HG02588 (cell line): ENCODE data around the gene PDCD2L.
A peak's percentile ranks its signal among the peaks of the same experiment; 100 is the strongest.
"Not testable (repeated sequence)": the region's sequence is repeated elsewhere in the genome, so short reads cannot be mapped to it uniquely, and the experiment has no call there.

ENCODE experiments used
- ATAC-seq: cut with Tn5 transposase; IDR thresholded peaks from one replicate; pipeline ENCODE4 v1.9.1; 2021; ENCODE audit warnings: mild to moderate bottlenecking, moderate library complexity; ENCODE audit not compliant: unreplicated experiment

The PDCD2L gene, protein sequence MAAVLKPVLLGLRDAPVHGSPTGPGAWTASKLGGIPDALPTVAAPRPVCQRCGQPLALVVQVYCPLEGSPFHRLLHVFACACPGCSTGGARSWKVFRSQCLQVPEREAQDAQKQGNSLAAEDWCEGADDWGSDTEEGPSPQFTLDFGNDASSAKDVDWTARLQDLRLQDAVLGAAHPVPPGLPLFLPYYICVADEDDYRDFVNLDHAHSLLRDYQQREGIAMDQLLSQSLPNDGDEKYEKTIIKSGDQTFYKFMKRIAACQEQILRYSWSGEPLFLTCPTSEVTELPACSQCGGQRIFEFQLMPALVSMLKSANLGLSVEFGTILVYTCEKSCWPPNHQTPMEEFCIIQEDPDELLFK

DNA sequence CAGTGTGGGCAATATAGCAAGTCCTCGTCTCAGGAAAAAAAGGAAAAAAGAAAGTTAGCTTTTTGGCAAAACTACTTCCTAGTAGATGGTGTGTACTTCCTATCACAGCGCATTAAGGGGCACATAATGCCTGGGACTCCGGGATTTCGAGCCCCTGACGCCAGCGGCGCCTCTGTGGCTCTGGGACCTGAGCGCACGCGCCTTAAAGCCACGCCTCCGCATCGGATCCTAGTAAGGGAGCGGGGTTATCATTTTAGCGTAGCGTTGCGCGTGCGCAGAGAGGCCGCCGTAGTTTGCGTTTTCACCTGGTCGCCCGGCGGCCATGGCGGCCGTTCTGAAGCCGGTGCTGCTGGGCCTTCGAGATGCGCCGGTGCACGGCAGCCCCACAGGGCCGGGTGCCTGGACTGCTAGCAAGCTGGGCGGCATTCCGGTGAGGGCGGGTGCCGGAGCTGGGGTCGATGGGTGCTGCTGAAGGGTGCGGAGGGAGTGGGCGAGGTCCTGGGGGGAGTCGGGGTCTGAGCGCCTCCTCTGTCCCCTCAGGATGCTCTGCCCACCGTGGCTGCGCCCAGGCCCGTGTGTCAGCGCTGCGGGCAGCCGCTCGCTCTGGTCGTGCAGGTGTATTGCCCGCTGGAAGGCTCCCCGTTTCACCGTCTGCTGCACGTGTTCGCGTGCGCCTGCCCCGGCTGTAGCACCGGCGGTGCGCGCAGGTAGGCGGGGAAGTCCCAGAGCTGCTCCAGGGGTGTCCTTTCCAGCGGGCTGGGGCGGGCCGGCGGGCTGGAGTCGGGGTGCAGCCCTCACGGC lies at the start of gene PDCD2L:
TSS of gene PDCD2L (plus strand) at position 291 of the 801 bp plus-strand sequence. CDS start at position 323, 32 bp downstream.
- ATAC-seq, result peak; percentile 77

DNA sequence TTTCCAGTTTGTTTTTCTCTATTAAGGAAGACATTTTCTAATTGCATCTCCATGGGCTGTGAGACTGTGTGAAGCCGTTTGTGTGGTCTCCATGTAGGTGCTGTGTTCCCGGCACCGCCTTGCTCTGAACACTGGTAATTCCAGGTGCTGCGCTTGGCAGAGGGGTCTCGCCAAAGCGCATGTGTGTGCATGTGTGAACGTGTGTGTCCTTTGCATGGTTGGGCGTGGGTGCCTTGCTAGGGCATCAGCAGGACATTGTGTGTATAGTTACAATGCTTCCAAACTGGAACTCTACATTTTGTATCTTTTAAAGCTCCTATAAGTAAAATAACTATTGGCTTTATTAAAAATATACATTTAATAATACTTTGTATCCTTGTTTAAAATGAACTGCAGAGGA lies 49.0 kb upstream of the PDCD2L start:
- no peak for ATAC-seq

DNA sequence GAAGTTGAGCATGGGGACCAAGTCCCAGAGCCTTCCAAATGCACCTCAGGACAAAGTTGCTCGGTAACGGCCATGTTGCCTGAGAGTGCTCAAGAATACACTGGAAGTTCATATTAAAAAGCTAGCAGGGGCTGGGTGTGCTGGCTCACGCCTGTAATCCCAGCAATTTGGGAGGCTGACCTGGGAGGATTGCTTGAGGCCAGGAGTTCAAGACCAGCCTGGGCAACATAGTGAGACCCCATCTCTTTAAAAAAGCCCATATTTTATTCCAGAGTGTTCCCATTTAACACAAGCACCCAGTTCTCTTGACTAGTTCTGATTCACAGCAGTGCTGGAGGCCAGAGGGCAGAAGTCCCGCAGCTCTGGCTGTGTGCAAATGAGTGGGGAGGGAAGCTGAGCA lies 47.3 kb upstream of the PDCD2L start:
- ATAC-seq, result no peak

DNA sequence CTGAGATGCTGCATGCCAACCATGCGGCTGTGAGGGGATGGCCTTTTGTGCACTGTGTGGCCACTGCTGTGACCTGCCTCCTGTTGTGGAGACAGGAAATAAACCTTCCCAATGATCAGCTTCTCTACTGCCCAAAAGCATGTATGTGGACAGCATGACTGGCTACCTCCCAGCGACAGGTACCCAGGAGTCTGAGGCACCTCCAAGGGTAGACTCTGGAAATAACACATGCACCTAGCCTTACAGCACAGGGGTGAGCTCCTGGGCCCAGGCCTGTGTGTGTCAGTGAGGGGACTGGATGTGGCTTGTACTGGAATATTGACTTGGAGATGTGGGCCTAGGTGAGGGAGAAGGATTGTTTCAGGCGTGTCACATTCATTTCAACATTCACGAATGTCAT lies 46.8 kb upstream of the PDCD2L start:
- ATAC-seq, result no peak

DNA sequence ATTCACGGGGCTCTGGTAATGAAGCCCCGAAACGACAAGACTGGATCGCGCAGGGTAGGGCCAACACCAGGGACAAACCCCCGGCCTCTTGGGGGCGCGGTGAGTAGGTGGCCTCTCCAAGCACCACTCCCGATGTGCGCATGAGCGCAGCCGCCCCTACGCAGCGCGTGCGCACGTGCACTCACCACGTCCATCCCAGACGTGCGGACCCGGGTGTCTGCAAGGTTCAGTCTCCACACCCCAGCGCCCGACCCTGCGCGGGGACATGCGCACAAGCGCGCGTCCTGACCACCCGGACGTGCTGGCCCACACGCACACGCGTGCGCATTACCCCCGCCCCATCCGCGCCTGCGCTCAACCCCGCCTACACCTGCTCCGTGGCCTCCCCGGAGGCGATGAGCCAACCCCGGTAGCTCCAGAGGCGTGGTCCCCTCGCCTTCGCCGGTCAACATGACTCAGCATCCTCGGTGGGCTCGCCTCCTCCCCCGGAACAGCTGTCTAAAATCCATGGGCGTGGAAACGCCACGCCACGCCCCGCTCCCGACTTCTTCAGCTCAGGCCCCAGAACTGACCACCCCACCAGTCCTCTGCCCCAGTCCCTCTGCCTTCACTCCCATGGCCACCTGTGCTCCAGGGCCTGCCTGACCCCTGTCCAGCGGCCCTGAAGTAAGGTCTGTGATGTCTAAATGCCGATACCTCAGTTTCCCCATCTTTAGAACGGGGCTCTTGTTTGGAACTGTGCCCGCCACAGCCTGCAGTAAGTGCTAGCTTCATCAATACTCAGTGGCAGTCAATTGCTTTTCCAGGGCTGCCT lies 44.9 kb upstream of the PDCD2L start:
- ATAC-seq, result peak; percentile 89

DNA sequence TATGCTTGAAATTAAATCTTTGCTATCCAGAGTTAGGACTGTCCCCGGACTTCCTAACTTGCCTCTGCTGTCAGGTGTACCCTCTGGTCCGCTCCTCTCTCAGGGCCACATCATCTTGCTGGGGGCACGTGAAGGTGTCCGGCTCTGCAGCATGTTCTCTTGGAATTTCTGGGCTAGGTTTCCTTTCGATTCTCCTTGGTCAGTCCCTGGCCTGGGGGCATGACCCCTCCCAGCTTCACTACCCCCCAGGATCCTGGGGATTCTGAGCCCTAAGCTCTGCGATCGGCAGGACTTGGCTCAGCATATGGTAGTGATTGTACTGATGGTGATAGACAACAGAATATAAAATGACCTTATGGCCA lies 44.3 kb upstream of the PDCD2L start:
- ATAC-seq, result no peak

DNA sequence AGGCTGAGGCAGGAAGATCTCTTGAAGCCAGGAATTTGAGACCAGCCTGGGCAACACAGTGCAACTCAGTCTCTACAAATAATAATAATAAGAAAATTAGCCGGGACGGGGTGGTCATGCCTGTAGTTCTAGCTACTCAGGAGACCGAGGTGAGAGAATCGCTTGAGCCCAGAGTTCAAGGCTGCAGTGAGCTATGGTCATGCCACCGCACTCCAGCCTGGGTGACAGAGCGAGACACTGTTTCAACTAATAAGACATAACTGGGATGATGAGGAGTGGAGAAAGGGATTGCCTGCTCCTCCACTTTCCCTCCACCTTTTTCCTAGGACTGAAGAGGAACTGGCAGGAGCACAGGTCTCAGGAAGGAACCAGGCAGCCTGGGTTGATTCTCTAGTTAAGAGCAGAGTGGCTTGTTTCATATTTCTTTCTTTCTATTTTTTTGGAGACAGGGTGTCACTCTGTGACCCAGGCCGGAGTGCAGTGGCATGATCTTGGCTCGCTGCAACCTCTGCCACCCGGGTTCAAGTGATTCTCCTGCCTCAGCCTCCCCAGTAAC lies 43.8 kb upstream of the PDCD2L start:
- ATAC-seq, result no peak

DNA sequence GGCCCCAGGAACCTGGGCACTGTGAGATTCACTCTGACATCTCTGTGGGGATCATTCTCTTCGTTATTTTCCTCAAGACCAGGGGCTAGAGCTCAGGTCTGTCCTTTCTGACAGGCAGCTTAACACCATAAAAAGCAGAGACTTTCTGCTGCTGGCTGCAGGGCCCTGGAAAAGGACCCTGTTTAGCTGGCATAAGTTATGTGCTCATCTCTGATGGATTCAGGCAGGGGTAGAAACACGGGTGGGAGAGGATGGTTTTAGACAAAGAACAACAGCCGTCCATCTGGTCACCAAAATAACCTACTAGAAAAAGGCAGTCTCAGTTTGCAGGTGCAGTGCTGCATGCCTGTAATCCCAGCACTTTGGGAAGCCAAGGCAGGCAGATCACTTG lies 41.5 kb upstream of the PDCD2L start:
- ATAC-seq, result no peak

DNA sequence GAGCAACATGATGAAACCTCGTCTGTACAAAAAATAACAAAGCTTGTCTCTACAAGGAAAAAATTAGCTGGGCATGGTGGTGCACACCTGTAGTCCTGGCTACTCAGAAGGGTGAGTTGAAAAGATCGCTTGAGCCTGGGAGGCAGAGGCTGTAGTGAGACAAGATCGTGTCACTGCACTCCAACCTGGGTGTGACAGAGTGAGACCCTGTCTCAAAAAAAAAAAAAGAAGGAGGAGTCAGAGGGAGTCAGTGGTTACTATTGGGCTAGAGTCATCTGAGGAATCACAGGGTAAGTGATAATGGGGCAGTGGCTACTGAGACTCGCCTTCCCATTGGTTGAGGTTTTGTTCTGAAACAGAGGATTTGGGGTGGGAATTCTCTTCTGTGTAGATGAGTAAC lies 41.1 kb upstream of the PDCD2L start:
- no peak for ATAC-seq

DNA sequence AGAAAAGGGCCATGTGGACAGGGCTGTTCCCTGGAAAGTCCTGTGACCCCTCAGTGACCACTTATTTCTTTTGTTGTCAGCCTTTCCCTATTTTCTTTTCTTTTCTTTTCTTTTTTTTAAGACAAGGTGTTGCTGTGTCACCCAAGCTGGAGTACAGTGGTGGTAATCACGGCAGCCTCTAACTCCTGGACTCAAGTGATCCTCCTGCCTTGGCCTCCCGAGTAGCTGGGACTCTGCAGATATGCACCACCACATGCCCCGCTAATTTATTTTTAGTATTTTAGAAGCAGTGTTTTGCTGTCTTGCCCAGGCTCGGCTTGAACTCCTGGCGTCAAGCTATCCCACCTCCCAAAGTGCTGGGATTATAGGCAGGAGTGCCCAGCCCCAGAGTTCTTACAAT lies 40.3 kb upstream of the PDCD2L start:
- no peak for ATAC-seq

DNA sequence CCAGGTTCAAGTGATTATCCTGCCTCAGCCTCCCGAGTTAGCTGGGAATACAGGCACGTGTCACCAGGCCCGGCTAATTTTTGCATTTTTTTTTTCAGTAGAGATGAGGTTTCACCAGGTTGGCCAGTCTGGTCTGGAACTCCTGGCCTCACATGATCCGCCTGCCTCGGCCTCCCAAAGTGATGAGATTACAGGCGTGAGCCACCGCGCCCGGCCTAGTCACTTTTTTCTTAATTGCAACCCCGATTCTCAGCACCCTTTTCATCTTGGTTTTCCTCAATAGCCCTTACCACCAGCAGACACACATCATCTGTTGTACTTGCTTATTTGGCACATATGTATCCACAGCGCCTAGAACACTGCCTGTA lies 39.8 kb upstream of the PDCD2L start:
- ATAC-seq, result no peak

DNA sequence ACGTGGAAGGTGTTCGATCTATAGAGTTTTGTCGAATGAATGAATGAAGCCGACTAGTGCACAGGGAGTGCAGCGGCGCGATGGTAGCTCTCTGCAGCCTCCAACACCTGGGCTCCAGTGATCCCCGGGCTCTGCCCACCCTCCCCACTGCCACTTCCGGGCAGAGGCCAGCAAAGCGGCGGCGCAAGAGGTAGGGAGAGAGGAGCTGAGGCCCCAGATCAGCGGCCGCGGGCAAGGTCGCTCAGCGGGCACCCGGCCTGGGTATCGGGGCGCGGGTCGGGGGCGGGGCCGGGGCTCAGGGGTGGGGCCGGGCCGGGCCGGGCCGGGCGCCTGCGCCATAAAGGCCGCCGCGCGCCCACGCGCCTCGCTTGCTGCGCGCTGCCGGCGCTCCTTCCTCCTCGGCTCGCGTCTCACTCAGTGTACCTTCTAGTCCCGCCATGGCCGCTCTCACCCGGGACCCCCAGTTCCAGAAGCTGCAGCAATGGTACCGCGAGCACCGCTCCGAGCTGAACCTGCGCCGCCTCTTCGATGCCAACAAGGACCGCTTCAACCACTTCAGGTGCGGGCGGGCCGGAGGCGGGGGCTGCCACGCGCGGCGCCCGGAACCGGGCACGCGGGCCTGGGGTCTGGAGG lies 39.3 kb upstream of the PDCD2L start, which contains the start of gene GPI:
TSS of gene GPI (plus strand) at position 367 of the 633 bp plus-strand sequence. CDS start at position 438, 71 bp downstream.
- peak; percentile 67 for ATAC-seq

DNA sequence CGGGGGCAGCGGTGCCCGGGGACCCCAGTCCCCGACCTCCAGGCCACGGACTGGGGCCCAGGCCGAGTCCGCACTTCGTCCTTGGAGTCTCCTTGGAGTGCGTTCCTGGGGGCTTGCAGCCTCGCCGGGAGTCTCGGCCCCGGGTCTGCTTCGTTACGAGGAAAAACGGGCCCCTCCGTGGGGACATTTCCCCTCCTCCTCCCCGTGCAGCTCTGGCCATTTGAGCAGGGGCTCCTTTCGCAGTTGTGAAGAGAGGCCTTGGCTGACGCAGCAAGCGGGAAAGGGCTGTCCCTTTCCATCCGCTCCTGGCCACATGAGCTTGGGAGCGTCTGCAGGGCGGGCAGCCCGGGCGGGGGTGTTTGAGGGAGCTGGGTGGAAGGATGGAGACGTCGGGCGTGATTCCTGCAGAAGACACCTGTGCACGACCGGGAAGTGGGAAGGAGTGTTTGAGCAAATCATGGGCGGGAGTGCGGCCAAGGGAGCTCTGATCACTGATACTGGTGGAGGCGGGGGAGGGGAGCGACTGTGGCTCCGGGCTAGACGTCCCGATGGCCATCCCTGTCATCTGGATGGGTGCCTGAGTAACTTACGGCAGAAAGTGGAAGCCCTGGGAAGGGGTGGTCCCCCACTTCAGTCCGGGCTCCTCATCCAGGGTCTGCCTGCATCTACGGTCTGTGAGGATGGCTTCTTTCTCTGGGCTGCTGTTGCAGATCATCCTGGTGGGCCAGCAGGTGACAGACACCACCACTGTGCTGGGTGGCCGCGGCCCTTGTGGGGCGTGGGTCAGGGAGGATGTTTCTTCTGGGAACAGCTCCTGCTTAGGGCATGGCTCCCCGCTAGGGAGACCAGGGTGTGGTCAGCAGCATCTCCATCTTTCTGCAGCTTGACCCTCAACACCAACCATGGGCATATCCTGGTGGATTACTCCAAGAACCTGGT lies 38.5 kb upstream of the PDCD2L start:
- no peak for ATAC-seq

DNA sequence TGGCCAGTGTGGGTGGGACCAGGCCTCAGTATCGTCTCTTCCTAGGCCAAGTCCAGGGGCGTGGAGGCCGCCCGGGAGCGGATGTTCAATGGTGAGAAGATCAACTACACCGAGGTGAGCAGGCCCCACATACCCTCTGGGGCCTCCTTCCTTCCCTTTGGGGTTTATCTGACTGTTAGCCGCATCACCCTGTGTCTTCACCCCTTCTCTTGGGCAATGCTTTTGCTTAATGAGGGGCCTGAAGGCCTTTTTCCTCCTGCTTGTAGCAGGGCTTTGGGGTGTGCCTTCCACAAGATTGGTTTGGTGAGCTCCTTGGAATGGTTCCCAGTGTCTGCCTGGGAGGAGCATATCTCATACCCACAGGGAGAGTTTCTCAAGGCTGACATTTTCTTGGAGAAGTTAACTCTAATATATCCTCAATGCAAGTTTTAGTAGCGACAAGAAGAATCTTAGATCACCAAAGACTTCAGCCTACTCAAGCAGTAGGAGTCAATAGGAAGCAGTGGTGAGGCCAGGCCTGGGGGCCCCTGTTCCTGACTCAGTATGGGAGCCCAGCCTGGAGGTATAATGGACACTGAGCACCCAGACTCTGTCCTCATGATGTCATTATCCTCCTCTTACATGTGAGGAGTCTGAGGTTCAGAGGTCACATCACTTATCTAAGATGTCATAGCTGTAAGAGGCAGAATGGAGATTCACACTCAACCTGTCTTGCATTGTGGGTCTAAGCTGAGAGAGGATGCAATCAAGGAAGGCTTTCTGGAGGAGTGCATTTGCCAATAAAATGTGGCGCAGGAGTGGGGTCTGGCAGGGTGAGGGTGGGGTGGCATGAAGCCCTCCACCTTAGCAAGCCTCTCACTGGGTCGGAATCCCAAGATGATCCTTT lies 37.2 kb upstream of the PDCD2L start:
- no peak for ATAC-seq

DNA sequence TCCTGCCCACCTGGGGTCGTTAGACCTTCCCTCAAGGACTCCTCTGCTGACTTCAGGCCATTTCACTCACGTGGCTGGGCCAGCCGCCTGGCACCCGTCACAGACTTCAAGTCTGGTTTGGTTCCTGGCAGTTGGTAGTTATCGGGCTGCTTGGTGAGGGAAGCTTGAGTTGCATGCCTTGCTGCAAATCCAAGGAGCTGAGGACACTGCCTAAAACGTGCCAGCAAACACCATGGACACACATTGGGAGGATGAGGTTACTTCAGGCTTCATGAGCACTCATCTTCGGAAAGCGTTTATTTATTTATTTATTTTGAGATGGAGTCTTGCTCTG lies 36.6 kb upstream of the PDCD2L start:
- no peak for ATAC-seq

DNA sequence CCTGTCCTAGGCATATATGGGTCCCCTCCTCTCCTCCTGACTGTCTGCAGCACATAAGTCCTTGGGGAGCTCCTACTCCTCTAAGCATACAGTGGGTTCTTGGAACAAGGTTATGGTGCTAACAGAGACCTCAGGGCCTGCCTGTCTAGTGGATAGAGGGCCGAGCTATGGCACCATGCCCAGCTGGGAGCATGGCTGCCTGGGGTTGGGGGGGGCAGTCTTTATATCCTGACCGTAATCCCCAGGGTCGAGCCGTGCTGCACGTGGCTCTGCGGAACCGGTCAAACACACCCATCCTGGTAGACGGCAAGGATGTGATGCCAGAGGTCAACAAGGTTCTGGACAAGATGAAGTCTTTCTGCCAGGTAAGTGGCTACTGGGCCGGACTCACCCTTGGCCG lies 35.9 kb upstream of the PDCD2L start:
- ATAC-seq, result no peak

DNA sequence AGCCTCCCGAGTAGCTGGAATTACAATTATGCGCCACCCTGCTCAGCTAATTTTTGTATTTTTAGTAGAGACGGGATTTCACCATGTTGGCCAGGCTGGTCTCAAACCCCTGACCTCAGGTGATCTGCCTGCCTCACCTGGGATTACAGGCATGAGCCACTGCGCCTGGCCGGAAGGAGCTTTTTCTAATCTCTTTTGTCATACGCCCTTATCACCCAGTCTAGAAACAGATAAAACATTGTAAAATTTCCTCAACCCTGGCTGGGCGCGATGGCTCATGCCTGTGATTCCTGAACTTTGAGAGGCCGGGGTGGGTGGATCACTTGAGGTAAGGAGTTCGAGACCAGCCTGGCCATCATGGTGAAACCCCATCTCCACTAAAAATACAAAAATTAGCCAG lies 35.0 kb upstream of the PDCD2L start:
- not testable (repeated sequence) for ATAC-seq

DNA sequence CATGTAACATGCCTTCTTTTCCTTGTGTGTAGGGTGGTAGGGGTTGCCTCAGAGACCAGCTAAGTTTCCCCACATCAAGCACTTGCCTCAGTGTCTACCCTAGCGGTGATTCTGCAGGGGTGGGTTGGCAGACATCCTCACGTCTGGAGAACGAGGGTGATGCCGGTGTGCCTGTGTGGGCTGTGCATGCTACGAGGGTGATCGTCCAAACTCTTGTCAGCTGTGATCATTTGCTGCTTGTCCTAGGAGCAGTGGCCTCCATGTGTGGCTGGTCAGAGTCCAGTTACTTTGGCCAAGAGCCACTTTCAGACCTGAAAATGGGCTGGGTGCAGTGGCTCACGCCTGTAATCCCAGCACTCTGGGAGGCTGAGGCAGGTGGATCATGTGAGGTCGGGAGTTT lies 34.1 kb upstream of the PDCD2L start:
- no peak for ATAC-seq

DNA sequence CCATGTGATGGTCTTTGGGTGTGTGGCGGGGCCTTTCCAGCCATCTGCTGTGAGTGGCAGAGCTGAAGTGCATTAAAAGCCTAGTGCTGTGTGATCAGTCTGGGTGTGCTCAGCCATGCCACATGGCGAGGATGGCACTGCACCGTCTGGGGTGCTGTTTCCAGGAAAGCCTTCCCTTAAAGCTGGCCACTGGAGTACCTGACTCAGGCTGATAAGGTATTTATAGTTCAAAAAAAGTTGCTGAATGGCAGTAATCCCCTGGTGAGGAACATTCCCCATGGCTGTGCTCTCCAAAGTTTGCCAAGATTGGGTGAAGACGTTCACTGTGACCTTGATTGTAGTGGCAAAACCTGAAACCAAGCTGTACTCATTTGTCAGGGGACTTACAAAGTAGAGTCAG lies 33.2 kb upstream of the PDCD2L start:
- ATAC-seq, result no peak
